Neural crest cell (in vitro differentiated cells): ENCODE data around the gene ATP2B1. TPM values are rescaled to one million over a fixed set of nuclear protein-coding genes. Genes with fewer than 3 reads are reported as not detected.

ENCODE experiments used
- DNase-seq: peaks from one replicate; pipeline ENCODE4 v3.0.0; 2021; ENCODE audit warnings: low read depth, mixed read lengths, low spot score
- H3K27ac Mint-ChIP-seq: one replicate; pipeline ENCODE4 v1.8.0; 2021; ENCODE audit warnings: mild to moderate bottlenecking, mixed read lengths; ENCODE audit not compliant: unreplicated experiment
- H3K27me3 Mint-ChIP-seq: 2 replicates; pipeline ENCODE4 v1.8.0; 2021; ENCODE audit warnings: low read depth, mild to moderate bottlenecking, mixed read lengths
- H3K36me3 Mint-ChIP-seq: 2 replicates; pipeline ENCODE4 v1.8.0; 2021; ENCODE audit warnings: low read depth, mild to moderate bottlenecking, mixed read lengths
- H3K4me1 Mint-ChIP-seq: 2 replicates; pipeline ENCODE4 v1.8.0; 2021; ENCODE audit warnings: mixed read lengths
- H3K4me3 Mint-ChIP-seq: one replicate; pipeline ENCODE4 v1.8.0; 2021; ENCODE audit warnings: mild to moderate bottlenecking, mixed read lengths
- H3K9me3 Mint-ChIP-seq: 2 replicates; pipeline ENCODE4 v1.8.0; 2021; ENCODE audit warnings: mixed read lengths
- CTCF ChIP-seq: fragments of 200-600 bp; sonication (generic); conservative IDR thresholded peaks from 2 replicates; pipeline ENCODE4 v1.5.0; 2021; ENCODE audit warnings: antibody characterized with exemption, mild to moderate bottlenecking
- total RNA-seq: library from RNA; stranded (reverse); gene quantifications from 2 replicates; pipeline ENCODE4 v1.2.1, GENCODE V29; 2021

ATP2B1 gene
- total RNA-seq, 1 donor from 2014 or later: 50.8 TPM

- Mint-ChIP-seq H3K9me3 (peaks cover 7% of the 10 kb centered on the region), H3K4me3 (no peak overlapping the region)
- DNase-seq: no peak
Observed at GRCh38 chr12:89750389-89751351, 42.0 kb upstream of the ATP2B1 start.

GRCh38 chr12:89748791-89749190 lies 40.2 kb upstream of the ATP2B1 start:
- Mint-ChIP-seq H3K4me1 (no peaks in the 10 kb centered on the region), H3K27me3 (no peaks in the 10 kb centered on the region)

More at GRCh38 chr12:89750389-89751351, 42.0 kb upstream of the ATP2B1 start:
- H3K36me3 Mint-ChIP-seq: no peaks in the 10 kb centered on the region
- TF ChIP-seq CTCF: no peak
- H3K27me3 Mint-ChIP-seq: no peaks in the 10 kb centered on the region
- H3K27ac Mint-ChIP-seq: no peak overlapping the region
- H3K4me1 Mint-ChIP-seq: no peaks in the 10 kb centered on the region

DNA sequence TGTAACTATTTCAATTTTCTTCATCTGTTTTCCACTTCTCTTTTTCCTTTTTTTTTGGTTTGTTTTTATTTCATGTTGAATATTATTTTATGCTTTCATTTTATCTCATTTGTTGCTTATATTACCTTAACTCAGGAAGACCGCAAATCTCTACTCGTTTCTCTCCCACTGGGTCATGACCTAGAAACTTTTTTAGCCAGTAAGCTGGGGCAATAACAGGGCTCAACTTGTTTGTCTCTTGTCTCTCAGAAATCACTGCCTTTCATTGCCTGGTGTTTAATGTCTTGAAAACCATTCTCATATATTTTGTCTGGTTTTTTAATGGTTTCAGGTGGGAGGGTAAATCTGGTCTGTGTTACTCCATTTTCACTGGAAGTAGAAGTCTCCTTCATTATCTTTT lies 36.6 kb upstream of the ATP2B1 start:
- DNase-seq: no peak
- Mint-ChIP-seq H3K27ac (no peak overlapping the region), H3K9me3 (peaks cover 14% of the 10 kb centered on the region), H3K4me3 (no peak overlapping the region), H3K4me1 (no peaks in the 10 kb centered on the region), H3K36me3 (peaks cover 10% of the 10 kb centered on the region), H3K27me3 (no peaks in the 10 kb centered on the region)
- no peak for TF ChIP-seq CTCF

More at GRCh38 chr12:89748791-89749190, 40.2 kb upstream of the ATP2B1 start:
- Mint-ChIP-seq H3K9me3 (peaks cover 2% of the 10 kb centered on the region), H3K36me3 (no peaks in the 10 kb centered on the region), H3K27ac (no peak overlapping the region), H3K4me3 (no peak overlapping the region)
- DNase-seq: no peak
- TF ChIP-seq CTCF: no peak

- Mint-ChIP-seq H3K4me1 (no peaks in the 10 kb centered on the region), H3K27ac (no peak overlapping the region), H3K4me3 (no peak overlapping the region), H3K27me3 (no peaks in the 10 kb centered on the region), H3K36me3 (peaks cover 20% of the 10 kb centered on the region), H3K9me3 (peaks cover 16% of the 10 kb centered on the region)
- no peak for DNase-seq
- no peak for TF ChIP-seq CTCF
Observed at GRCh38 chr12:89742337-89743022, 33.8 kb upstream of the ATP2B1 start.

DNA sequence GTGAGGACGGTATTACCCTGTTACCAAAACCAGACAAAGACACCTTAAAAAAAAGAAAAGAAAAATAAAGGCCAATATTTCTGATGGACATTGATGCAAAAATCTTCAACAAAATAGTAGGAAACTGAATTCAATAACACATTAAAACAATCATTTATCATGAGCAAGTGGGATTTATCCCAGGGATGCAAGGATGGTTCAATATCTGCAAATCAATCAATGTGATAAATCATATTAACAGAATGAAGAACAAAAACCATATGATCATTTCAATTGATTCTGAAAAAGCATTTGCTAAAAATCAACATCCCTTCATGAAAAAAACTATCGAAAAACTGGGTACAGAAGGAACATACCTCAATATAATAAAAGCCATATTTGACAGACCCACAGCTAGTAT lies 32.3 kb upstream of the ATP2B1 start:
- H3K27ac Mint-ChIP-seq: no peak overlapping the region

More for the DNA sequence above, 32.3 kb upstream of the ATP2B1 start:
- H3K9me3 Mint-ChIP-seq: peaks cover 16% of the 10 kb centered on the region
- H3K36me3 Mint-ChIP-seq: peaks cover 22% of the 10 kb centered on the region
- TF ChIP-seq CTCF: no peak
- H3K27me3 Mint-ChIP-seq: no peaks in the 10 kb centered on the region
- no peak for DNase-seq
- H3K4me3 Mint-ChIP-seq: no peak overlapping the region
- H3K4me1 Mint-ChIP-seq: no peaks in the 10 kb centered on the region
